ENCODE data around the gene GMDS. TPM values are rescaled to one million over a fixed set of nuclear protein-coding genes. Genes with fewer than 3 reads are reported as not detected.
"Not testable (repeated sequence)": the region's sequence is repeated elsewhere in the genome, so short reads cannot be mapped to it uniquely, and the experiment has no call there.

The GMDS gene
- total RNA-seq, 1 donor from 2014 or later = 19.9 TPM

DNA sequence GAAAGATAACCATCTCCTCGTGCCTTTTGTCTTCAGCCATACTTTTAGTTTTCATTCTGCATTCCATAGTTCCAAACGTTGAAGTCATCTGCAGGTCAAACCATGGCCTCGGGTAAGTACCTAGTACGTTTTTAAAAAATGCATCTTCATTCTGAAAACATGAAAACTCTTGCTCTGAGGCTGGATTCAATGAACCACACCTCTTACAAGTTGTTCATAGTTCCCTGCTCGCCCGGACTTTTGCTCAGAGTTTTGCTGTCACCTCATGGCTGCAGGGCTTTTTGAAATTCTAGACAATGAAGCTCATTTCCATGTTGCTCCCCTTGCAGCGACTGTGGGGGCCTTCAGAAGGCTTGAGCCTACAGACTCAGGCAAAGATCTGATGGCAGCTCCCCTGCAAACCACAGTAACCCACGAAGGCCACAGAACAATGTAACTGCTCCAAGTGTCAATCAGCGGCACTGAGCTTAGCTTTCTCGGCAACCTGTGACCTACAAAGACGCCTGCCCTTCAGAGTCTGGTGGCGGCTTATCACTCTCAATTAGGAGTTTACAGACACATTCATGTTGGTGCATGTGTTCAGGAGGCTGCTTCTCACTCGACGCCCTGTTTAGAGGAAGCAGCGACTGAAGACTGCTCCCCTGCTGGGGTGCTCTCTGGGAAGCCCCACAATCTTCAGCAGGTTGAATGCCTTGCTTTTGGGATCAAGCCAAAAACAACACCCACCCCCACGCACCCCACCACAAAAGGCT lies 574.5 kb downstream of the GMDS start:
- DNase-seq (ENCODE audit: low spot score in 2 of 2) = no peak
- no peak overlapping the region for H3K27ac ChIP-seq
- no peak overlapping the region for H3K4me3 ChIP-seq
- intact Hi-C loops (cut with DNase I) = no loop called here
- H3K4me1 ChIP-seq = peaks cover 0 to 7% of the 10 kb centered on the region in 2 donors
- TF ChIP-seq, protein P1, sequence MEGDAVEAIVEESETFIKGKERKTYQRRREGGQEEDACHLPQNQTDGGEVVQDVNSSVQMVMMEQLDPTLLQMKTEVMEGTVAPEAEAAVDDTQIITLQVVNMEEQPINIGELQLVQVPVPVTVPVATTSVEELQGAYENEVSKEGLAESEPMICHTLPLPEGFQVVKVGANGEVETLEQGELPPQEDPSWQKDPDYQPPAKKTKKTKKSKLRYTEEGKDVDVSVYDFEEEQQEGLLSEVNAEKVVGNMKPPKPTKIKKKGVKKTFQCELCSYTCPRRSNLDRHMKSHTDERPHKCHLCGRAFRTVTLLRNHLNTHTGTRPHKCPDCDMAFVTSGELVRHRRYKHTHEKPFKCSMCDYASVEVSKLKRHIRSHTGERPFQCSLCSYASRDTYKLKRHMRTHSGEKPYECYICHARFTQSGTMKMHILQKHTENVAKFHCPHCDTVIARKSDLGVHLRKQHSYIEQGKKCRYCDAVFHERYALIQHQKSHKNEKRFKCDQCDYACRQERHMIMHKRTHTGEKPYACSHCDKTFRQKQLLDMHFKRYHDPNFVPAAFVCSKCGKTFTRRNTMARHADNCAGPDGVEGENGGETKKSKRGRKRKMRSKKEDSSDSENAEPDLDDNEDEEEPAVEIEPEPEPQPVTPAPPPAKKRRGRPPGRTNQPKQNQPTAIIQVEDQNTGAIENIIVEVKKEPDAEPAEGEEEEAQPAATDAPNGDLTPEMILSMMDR (IDR thresholded peaks at IDR 0.05) = no peak
- H3K36me3 ChIP-seq = no peaks in the 10 kb centered on the region
- no peaks in the 10 kb centered on the region for H3K27me3 ChIP-seq
- no peaks in the 10 kb centered on the region for H3K9me3 ChIP-seq

DNA sequence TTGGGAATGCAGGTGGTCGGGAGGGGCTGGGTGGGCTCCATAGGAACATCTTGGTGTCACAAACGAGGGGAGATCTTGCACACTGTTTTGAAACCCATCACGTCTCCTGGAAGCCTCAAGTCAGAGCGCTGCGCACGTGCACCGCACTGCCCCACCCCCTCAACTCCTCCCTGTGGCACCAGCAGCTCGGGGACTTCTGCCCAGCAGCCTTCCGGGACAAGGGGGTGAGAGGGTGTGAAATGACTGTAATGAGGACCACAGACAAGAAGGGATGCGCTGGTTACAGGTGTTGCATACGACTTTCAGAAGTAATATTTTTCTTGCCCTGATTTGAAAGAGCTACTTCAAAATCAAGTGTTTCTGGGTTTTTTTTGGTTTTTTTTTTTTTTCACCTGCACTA lies 575.4 kb downstream of the GMDS start:
- TF ChIP-seq, protein P1 (IDR thresholded peaks at IDR 0.05) = no peak
- H3K9me3 ChIP-seq = no peaks in the 10 kb centered on the region

DNA sequence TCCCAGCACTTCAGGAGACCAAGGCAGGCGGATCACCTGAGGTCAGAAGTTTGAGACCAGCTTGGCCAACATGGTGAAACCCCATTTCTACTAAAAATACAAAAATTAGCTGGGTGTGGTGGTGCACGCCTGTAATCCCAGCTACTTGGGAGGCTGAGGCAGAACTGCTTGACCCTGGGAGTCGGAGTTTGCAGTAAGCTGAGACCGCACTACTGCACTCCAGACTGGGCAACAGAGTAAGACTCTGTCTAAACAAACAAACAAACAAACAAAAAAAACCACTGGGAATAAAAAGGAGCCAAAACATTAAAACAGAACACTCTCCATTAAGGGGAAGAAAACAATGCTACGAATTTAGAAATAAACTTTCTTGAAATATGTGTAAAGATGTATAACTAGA lies 576.9 kb downstream of the GMDS start:
- intact Hi-C loops (cut with DNase I) = not testable (repeated sequence)

More for the DNA sequence above, 575.4 kb downstream of the GMDS start:
- DNase-seq (ENCODE audit: low spot score in 2 of 2) = no peak
- intact Hi-C loops (cut with DNase I) = no loop called here
- Histone ChIP-seq H3K27ac (no peak overlapping the region), H3K4me1 (peaks cover 0 to 7% of the 10 kb centered on the region in 2 donors), H3K27me3 (no peaks in the 10 kb centered on the region), H3K36me3 (no peaks in the 10 kb centered on the region), H3K4me3 (no peak overlapping the region)

DNA sequence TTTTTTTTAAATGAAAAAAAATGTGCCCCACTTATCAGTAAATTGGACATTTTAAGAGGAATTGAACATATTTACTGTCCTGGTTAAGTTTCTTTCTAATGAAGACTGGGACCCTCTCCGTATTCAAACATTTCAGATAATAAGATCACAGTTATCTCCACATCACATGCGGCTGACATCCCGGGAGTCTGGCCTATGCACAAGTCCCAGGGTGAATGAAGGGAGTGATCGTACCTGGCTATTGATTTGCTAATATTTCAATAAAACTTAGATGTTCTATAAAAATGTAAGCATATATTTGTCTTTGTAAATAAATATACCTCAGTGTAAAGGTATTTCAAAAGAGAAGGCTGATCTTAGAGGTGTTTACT lies 577.6 kb downstream of the GMDS start:
- H3K27ac ChIP-seq = no peak overlapping the region
- no peak for DNase-seq (ENCODE audit: low spot score in 2 of 2)
- no peaks in the 10 kb centered on the region for H3K9me3 ChIP-seq
- no peaks in the 10 kb centered on the region for H3K27me3 ChIP-seq
- no peak overlapping the region for H3K4me3 ChIP-seq
- no peaks in the 10 kb centered on the region for H3K36me3 ChIP-seq
- TF ChIP-seq, protein P1 (IDR thresholded peaks at IDR 0.05) = no peak
- H3K4me1 ChIP-seq = peaks cover 0 to under 1% of the 10 kb centered on the region in 2 donors
- intact Hi-C loops (cut with DNase I) = no loop called here

More for the DNA sequence above, 576.9 kb downstream of the GMDS start:
- not testable (repeated sequence) for H3K9me3 ChIP-seq; DNase-seq (ENCODE audit: low spot score in 2 of 2); H3K27me3 ChIP-seq; H3K4me1 ChIP-seq; H3K4me3 ChIP-seq; H3K36me3 ChIP-seq; H3K27ac ChIP-seq

DNA sequence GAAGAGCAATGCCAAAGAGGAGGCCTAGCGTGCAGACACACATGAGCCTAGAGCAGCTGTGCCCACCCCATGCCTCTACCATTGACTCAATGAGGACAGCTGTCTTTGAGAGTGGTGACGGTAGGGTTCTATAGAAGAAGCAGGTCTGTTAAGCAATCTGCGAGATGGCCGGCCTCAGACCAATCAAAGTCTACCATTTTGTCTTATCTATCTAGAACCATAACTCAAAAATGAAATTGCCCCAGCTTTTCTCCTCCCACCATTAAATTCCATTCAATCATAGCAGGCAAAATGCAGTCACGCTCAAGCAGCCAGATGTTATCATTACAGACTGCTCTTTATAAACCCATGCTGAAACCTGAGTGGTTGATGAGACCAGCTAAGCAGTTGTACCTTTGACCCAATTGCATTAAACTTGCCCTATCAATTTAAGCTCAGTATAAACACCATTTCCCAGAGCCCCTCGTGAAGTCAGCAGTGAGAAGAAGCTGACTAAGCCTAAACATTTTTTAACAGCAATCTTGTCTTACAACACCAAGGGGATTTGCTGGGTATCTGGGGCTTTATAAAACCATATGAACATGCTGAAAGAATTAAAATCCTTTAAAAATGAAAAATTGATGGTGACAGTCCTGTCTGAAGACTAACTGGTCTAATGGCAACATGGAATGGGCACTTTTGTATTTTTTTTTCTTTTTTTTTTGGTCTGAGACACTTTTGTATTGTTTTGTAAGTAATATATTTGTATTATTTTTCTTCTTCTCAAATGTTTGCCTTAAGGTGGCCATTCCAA lies 578.2 kb downstream of the GMDS start:
- no peaks in the 10 kb centered on the region for H3K4me1 ChIP-seq
- H3K36me3 ChIP-seq = no peaks in the 10 kb centered on the region
- H3K9me3 ChIP-seq = no peaks in the 10 kb centered on the region
- intact Hi-C loops (cut with DNase I) = no loop called here
- TF ChIP-seq, protein P1 (IDR thresholded peaks at IDR 0.05) = no peak
- H3K27ac ChIP-seq = no peak overlapping the region
- no peak for DNase-seq (ENCODE audit: low spot score in 2 of 2)
- no peaks in the 10 kb centered on the region for H3K27me3 ChIP-seq
- no peak overlapping the region for H3K4me3 ChIP-seq

DNA sequence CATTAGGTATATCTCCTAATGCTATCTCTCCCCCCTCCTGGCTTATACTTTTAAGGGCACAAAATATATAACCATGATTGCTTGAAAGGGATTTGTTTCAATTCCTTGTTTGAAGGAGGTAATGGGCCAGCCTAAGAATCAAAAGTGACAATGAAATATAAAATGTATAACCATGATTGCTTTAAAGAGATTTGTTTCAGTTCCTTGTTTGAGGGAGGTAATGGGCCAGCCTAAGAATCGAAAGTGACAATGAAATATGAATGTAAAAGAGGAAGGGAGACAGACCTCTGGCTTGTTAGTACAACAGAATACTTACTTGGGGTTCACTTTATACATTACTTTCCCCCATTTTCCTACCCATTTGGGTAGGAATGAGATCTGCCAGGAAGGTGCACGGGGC lies 580.2 kb downstream of the GMDS start:
- Histone ChIP-seq H3K4me1 (no peaks in the 10 kb centered on the region), H3K27me3 (no peaks in the 10 kb centered on the region), H3K36me3 (no peaks in the 10 kb centered on the region), H3K9me3 (no peaks in the 10 kb centered on the region), H3K4me3 (no peak overlapping the region), H3K27ac (no peak overlapping the region)
- intact Hi-C loops (cut with DNase I) = no loop called here
- TF ChIP-seq, protein P1 (IDR thresholded peaks at IDR 0.05) = no peak
- no peak for DNase-seq (ENCODE audit: low spot score in 2 of 2)
